Ovary (tissue), 9 donors: ENCODE results near the gene ZNF775. TPM values are rescaled to one million over a fixed set of nuclear protein-coding genes. Genes with fewer than 3 reads are reported as not detected.
A peak's percentile ranks its signal among the peaks of the same experiment; 100 is the strongest.

Experiments used
- DNase-seq, 5 donors: peaks; one replicate each; pipeline ENCODE4 v3.0.0-alpha.2; 2019 to 2020
- H3K27ac ChIP-seq, 2 donors: fragments of 200-600 bp; one replicate each; pipeline versions ENCODE4 v1.5.1 to v1.8.0; 2019 to 2022
- H3K27me3 ChIP-seq: fragments of 200-600 bp; one replicate; pipeline ENCODE4 v1.8.0; 2022
- H3K36me3 ChIP-seq: fragments of 200-600 bp; sonication (generic); one replicate; pipeline ENCODE4 v1.5.1; 2019
- H3K4me1 ChIP-seq: one replicate; pipeline ENCODE4 v1.8.1; 2013; ENCODE audit warnings: mild to moderate bottlenecking, moderate library complexity; ENCODE audit not compliant: insufficient read depth
- H3K4me3 ChIP-seq: fragments of 200-600 bp; sonication (generic); one replicate; pipeline ENCODE4 v1.5.1; 2017
- H3K9me3 ChIP-seq, 2 donors: fragments of 200-600 bp in 1 of 2; sonication (generic) in 1 of 2; one replicate each; pipeline versions ENCODE4 v1.5.1 to v1.8.1; 2013 to 2019; ENCODE audit warnings: mild to moderate bottlenecking in 1 of 2, moderate library complexity in 1 of 2
- EP300 ChIP-seq: sonication (generic); formaldehyde crosslinking; IDR thresholded peaks from one replicate; pipeline ENCODE4 v1.6.1; 2017; ENCODE audit warnings: antibody characterized with exemption
- POLR2A ChIP-seq: fragments of 450-650 bp; IDR thresholded peaks from one replicate; pipeline ENCODE4 v1.6.1; 2017; ENCODE audit warnings: antibody characterized with exemption, mild to moderate bottlenecking, moderate library complexity
- WGBS, 3 donors: extraction: QIAGEN DNeasy Blood & Tissue Kit in 1 of 3; methylation state at CpG; one replicate each; pipeline versions ENCODE4 v1.1.5 to v1.1.7; 2013 to 2017; 5-methylcytosine and 5-hydroxymethylcytosine counted together
- intact Hi-C, 4 donors: fragments of 100-400 bp; cut with DNase I; formaldehyde crosslinking; loops; one replicate each; pipeline versions ENCODE4 v1.11.0 to v1.15.1; 2022 to 2023
- polyA plus RNA-seq, 2 donors: library from polyadenylated mRNA; stranded (reverse); fragments of 200-250 nt in 1 of 2; fragments of 350-450 nt in 1 of 2; fragmentation: Illumina TruSeq in 1 of 2; extraction: RNeasy Lipid Tissue Mini Kit (QIAGEN cat#74804) in 1 of 2; gene quantifications; one replicate each; pipeline ENCODE4 v1.2.3, GENCODE V29; 2013 to 2014
- total RNA-seq, 7 donors: library from RNA; depleted of rRNA in 2 of 7; stranded (reverse); fragments of >200 nt in 2 of 7; fragmentation: NEBNext Ultra II Directional in 3 of 7; extraction: Animal tissue kit (Norgen Biotek cat#: 25700) in 3 of 7; gene quantifications; one replicate each; pipeline versions ENCODE4 v1.1.0 to v1.2.4, GENCODE V29; 2016 to 2023
- TF ChIP-seq, protein P1 (sequence below), 3 donors: fragments of 450-650 bp in 2 of 3; fragments of 200-600 bp in 1 of 3; IDR thresholded peaks; one replicate each; pipeline versions ENCODE4 v1.5.1 to v1.8.0; 2016 to 2022; ENCODE audit warnings: antibody characterized with exemption in 3 of 3, mild to moderate bottlenecking in 1 of 3
- donor health status: DM: no; HTN: no; CAD: no; lungs with moderate emphysema.
- donor health status: DM: no; HTN: no; CAD: no.
- donor health status: Bipolar disorder and iron deficiency.
- donor health status: DM: yes; HTN: yes; CAD: no.
- donor health status: DM: no; HTN: no; CAD: no.
- donor health status: DM: yes; HTN: yes; CAD: no.

The ZNF775 gene
- total and polyA plus RNA-seq, 9 donors, result 0.28 to 13.9 (median 10.9) TPM

DNA sequence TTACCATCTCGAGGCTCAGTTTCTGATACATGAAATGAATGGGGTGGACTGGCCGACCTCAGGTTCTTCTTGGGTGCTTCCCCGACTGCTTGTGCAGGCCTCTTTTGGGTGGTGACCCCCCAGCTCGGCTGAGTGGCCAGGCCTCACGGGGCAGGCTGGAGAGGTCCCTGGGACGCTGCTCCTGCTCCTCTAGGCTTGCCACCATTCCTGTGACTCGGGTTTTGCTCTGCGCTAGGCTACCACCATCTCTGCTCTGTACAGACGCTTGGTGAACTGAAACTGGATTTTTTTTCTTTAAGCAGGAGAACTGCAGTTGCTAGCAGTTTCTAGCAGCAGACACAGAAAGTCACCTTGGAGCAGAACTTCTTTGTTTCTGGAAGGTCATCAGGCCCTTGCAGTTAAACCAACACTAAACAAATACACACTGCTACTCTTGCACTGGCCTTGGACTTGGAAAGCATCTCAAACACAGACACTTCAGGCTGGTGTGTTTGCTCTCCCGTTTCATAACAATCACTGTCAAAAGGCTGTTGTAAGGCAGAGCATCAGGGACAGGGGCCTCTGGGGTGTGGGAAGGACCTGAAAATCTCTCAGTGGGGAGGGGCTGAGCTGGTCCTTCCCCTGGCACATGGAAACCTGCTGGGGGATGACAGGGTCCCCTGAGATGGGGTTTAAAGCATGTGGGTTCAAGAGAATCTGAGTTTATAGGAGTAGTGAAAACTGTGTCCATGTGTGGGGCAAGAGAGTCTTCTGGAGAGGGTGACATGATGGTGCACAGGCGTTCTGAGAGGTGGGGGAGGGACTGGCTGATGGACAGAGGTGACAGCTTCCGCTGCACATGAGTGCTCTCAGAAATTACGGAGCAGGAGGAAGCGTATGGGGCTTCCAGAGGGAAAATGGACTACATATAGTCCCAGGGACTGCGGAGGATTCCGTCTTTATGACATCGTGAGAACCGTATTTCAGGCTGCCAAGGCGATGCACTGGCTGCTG, 36.3 kb downstream of the ZNF775 start:
- no peak for DNase-seq
- H3K36me3 ChIP-seq, result no peaks in the 10 kb centered on the region
- H3K9me3 ChIP-seq, result no peaks in the 10 kb centered on the region
- H3K27ac ChIP-seq, result peak overlapping the region in 1 of 2 donors; percentile 49
- H3K4me3 ChIP-seq, result no peak overlapping the region
- intact Hi-C loops, result no loop called here
- 62 to 79% (median 70%) methylated on average over 19 of the region's 19 CpGs for WGBS, 3 donors
- H3K27me3 ChIP-seq, result no peaks in the 10 kb centered on the region
- TF ChIP-seq, protein P1, sequence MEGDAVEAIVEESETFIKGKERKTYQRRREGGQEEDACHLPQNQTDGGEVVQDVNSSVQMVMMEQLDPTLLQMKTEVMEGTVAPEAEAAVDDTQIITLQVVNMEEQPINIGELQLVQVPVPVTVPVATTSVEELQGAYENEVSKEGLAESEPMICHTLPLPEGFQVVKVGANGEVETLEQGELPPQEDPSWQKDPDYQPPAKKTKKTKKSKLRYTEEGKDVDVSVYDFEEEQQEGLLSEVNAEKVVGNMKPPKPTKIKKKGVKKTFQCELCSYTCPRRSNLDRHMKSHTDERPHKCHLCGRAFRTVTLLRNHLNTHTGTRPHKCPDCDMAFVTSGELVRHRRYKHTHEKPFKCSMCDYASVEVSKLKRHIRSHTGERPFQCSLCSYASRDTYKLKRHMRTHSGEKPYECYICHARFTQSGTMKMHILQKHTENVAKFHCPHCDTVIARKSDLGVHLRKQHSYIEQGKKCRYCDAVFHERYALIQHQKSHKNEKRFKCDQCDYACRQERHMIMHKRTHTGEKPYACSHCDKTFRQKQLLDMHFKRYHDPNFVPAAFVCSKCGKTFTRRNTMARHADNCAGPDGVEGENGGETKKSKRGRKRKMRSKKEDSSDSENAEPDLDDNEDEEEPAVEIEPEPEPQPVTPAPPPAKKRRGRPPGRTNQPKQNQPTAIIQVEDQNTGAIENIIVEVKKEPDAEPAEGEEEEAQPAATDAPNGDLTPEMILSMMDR (IDR thresholded peaks at IDR 0.05), result no peak
- TF ChIP-seq POLR2A (no peak), EP300 (no peak)
- H3K4me1 ChIP-seq, result peaks cover 5% of the 10 kb centered on the region

DNA sequence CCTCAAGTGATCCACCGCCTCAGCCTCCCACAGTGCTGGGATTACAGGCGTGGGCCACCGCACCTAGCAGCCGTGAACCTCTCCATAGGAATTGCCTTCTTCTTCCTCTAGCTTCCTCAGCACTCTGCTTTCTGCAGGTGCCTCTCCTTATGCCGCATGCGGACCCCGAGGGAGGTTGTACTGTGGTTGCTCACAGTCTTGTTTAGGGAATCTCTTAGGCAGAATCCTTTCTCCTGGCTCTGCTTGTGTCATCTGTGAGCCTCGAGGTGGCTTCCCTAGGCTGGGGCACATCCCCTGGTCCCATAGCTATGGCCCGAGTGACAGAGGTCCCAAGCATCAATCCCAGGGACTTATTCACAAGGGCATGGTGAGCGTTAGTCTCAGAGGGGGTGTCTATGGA, 38.1 kb downstream of the ZNF775 start:
- no peak overlapping the region for H3K27ac ChIP-seq
- 93 to 96% (median 95%) methylated on average over 10 of the region's 10 CpGs for WGBS, 3 donors
- no peak overlapping the region for H3K4me3 ChIP-seq
- no peak for DNase-seq
- no peaks in the 10 kb centered on the region for H3K27me3 ChIP-seq
- H3K36me3 ChIP-seq, result no peaks in the 10 kb centered on the region
- intact Hi-C loops, result no loop called here
- H3K4me1 ChIP-seq, result peaks cover 4% of the 10 kb centered on the region
- TF ChIP-seq POLR2A, result no peak
- TF ChIP-seq, protein P1 (IDR thresholded peaks at IDR 0.05), result no peak
- no peaks in the 10 kb centered on the region for H3K9me3 ChIP-seq

DNA sequence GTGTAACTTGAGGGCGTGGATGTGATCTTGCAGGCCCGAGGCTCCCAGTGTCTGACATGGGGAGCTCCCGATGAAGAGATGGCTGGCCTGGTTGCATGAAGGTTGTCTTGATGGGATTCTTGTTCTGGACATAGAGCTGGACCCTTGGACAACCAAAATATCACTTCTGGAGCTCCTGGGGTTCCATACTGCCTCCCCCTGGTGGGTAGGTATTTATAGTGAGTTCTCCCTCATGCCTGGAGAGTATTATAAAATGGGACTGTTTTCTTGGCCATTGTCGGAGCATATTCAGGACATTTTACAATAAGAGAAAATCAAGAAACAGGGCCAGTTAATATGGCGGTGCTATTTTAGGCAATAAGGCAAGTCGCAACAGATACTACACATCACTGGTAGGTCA, 38.7 kb downstream of the ZNF775 start:
- DNase-seq, result no peak
- no peaks in the 10 kb centered on the region for H3K36me3 ChIP-seq
- H3K4me3 ChIP-seq, result no peak overlapping the region
- no peaks in the 10 kb centered on the region for H3K27me3 ChIP-seq
- H3K27ac ChIP-seq, result no peak overlapping the region
- peaks cover 4% of the 10 kb centered on the region for H3K4me1 ChIP-seq
- TF ChIP-seq POLR2A, result no peak
- no peak for TF ChIP-seq EP300
- TF ChIP-seq, protein P1 (IDR thresholded peaks at IDR 0.05), result no peak
- no peaks in the 10 kb centered on the region for H3K9me3 ChIP-seq
- intact Hi-C loops, result no loop called here
- 90 to 96% (median 92%) methylated on average over 6 of the region's 6 CpGs for WGBS, 3 donors

DNA sequence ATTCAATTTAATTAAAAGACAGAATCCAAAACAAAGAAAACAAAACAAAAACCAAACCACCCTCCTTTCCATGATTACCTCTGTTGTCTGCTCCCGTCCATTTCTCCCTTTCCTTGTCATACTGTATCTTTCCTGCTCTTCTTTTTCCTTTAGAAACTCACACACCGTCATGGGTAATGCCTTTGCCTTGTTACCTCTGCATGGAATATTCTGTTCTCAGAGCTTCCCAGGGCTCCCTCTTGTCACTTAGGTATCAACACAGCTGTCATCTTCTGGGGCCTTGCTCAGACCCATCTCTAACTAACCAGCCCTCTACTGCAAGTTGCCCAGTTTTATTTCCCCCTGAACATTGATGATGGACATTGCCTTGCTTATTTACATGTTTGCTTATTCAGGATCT, 41.1 kb downstream of the ZNF775 start:
- WGBS, 3 donors, result 86 to 88% (median 87%) methylated on average over 2 of the region's 2 CpGs
- no peaks in the 10 kb centered on the region for H3K9me3 ChIP-seq
- intact Hi-C loops, result loop anchor here in 1 of 4 donors (5.0 kb wide), 1 partner anchor 133 kb away; no protein-coding TSS in a partner anchor
- no peaks in the 10 kb centered on the region for H3K36me3 ChIP-seq
- H3K27ac ChIP-seq, result no peak overlapping the region
- no peaks in the 10 kb centered on the region for H3K27me3 ChIP-seq
- TF ChIP-seq POLR2A (no peak), EP300 (no peak)
- TF ChIP-seq, protein P1 (IDR thresholded peaks at IDR 0.05), result no peak
- H3K4me3 ChIP-seq, result no peak overlapping the region
- DNase-seq, result no peak
- peaks cover 4% of the 10 kb centered on the region for H3K4me1 ChIP-seq
